WTC11 (cell line): ENCODE results near the gene TSC22D3. TPM values are rescaled to one million over a fixed set of nuclear protein-coding genes. Genes with fewer than 3 reads are reported as not detected.

ENCODE experiments used
- ATAC-seq: fragments of 200-7000 bp; cut with Tn5 transposase; 2 replicates; pipeline ENCODE4 v1.10.0; 2021; ENCODE audit warnings: mild to moderate bottlenecking, moderate library complexity
- CTCF ChIA-PET: fragments of 300-600 bp; sonication (Branson Sonifier 250); formaldehyde crosslinking; loops from one replicate; lab custom pipeline; 2021; ENCODE audit warnings: antibody characterized with exemption; lab: Charles Lee
- POLR2A ChIA-PET: fragments of 350-600 bp; sonication (Branson Sonifier 250); formaldehyde crosslinking; loops from one replicate; lab custom pipeline; 2021; ENCODE audit warnings: antibody characterized with exemption; lab: Charles Lee
- DNase-seq: peaks from one replicate; pipeline ENCODE4 v3.0.0; 2021; ENCODE audit warnings: low spot score
- H3K27ac Mint-ChIP-seq: 2 replicates; pipeline ENCODE4 v1.8.0; 2021; ENCODE audit warnings: mixed read lengths
- H3K27me3 Mint-ChIP-seq: 2 replicates; pipeline ENCODE4 v1.8.0; 2021; ENCODE audit warnings: low read depth, mild to moderate bottlenecking, moderate library complexity, mixed read lengths
- H3K36me3 Mint-ChIP-seq: 2 replicates; pipeline ENCODE4 v1.8.0; 2021; ENCODE audit warnings: mixed read lengths
- H3K4me1 Mint-ChIP-seq: 2 replicates; pipeline ENCODE4 v1.8.0; 2022; ENCODE audit warnings: mixed read lengths
- H3K4me3 Mint-ChIP-seq: 2 replicates; pipeline ENCODE4 v1.8.0; 2021; ENCODE audit warnings: mild to moderate bottlenecking, moderate library complexity, mixed read lengths
- H3K9me3 Mint-ChIP-seq: 2 replicates; pipeline ENCODE4 v1.8.0; 2021; ENCODE audit warnings: mixed read lengths
- ATF2 ChIP-seq: sonication (generic); formaldehyde crosslinking; IDR thresholded peaks from 2 replicates; pipeline ENCODE4 v1.8.1; 2022; ENCODE audit warnings: low read depth, missing genetic modification reagents, borderline replicate concordance
- ATF3 ChIP-seq: sonication (generic); formaldehyde crosslinking; conservative IDR thresholded peaks from 2 replicates; pipeline ENCODE4 v1.8.1; 2022; ENCODE audit warnings: mild to moderate bottlenecking, missing genetic modification reagents
- CREB1 ChIP-seq: sonication (generic); formaldehyde crosslinking; IDR thresholded peaks from 2 replicates; pipeline ENCODE4 v1.8.0; 2023; ENCODE audit warnings: mild to moderate bottlenecking, missing genetic modification reagents
- CREM ChIP-seq: sonication (generic); formaldehyde crosslinking; IDR thresholded peaks from 2 replicates; pipeline ENCODE4 v1.8.1; 2022; ENCODE audit warnings: mild to moderate bottlenecking, missing genetic modification reagents, moderate library complexity
- ELF4 ChIP-seq: sonication (generic); formaldehyde crosslinking; IDR thresholded peaks from 2 replicates; pipeline ENCODE4 v1.8.1; 2022; ENCODE audit warnings: low read depth, mild to moderate bottlenecking, moderate library complexity, missing genetic modification reagents
- EMX1 ChIP-seq: fragments of 250-450 bp; sonication (Bioruptor Pico); IDR thresholded peaks from 2 replicates; pipeline ENCODE4 v1.8.0; 2021; ENCODE audit warnings: mild to moderate bottlenecking
- ESRRA ChIP-seq: sonication (generic); formaldehyde crosslinking; IDR thresholded peaks from 2 replicates; pipeline ENCODE4 v1.8.1; 2022; ENCODE audit warnings: mild to moderate bottlenecking, missing genetic modification reagents, borderline replicate concordance
- FOXK1 ChIP-seq: sonication (generic); formaldehyde crosslinking; IDR thresholded peaks from 2 replicates; pipeline ENCODE4 v1.8.0; 2022; ENCODE audit warnings: mild to moderate bottlenecking, moderate library complexity, missing genetic modification reagents
- GABPB1 ChIP-seq: sonication (generic); formaldehyde crosslinking; IDR thresholded peaks from 2 replicates; pipeline ENCODE4 v1.8.1; 2023; ENCODE audit warnings: mild to moderate bottlenecking, missing genetic modification reagents
- HMGA2 ChIP-seq: fragments of 250-450 bp; sonication (Bioruptor Pico); IDR thresholded peaks from 2 replicates; pipeline ENCODE4 v1.4.0; 2021; ENCODE audit warnings: mild to moderate bottlenecking, moderate library complexity
- NFATC4 ChIP-seq: fragments of 250-450 bp; sonication (Bioruptor Pico); IDR thresholded peaks from 2 replicates; pipeline ENCODE4 v1.9.0; 2021; ENCODE audit warnings: mild to moderate bottlenecking
- NR1H2 ChIP-seq: sonication (generic); formaldehyde crosslinking; IDR thresholded peaks from 2 replicates; pipeline ENCODE4 v1.9.0; 2021; ENCODE audit warnings: mild to moderate bottlenecking, moderate library complexity, missing genetic modification reagents
- PRRX2 ChIP-seq: fragments of 250-450 bp; sonication (Bioruptor Pico); IDR thresholded peaks from 2 replicates; pipeline ENCODE4 v1.8.0; 2021; ENCODE audit warnings: mild to moderate bottlenecking
- RELA ChIP-seq: sonication (generic); formaldehyde crosslinking; IDR thresholded peaks from 2 replicates; pipeline ENCODE4 v1.8.1; 2022; ENCODE audit warnings: missing genetic modification reagents, mild to moderate bottlenecking, borderline replicate concordance
- SOX15 ChIP-seq: fragments of 250-450 bp; sonication (Bioruptor Pico); IDR thresholded peaks from 2 replicates; pipeline ENCODE4 v1.9.0; 2021; ENCODE audit warnings: mild to moderate bottlenecking
- ZNF121 ChIP-seq: sonication (generic); formaldehyde crosslinking; IDR thresholded peaks from 2 replicates; pipeline ENCODE4 v1.8.0; 2023; ENCODE audit warnings: missing genetic modification reagents
- ZNF263 ChIP-seq: sonication (generic); formaldehyde crosslinking; IDR thresholded peaks from 2 replicates; pipeline ENCODE4 v1.8.1; 2022; ENCODE audit warnings: low read depth, mild to moderate bottlenecking, moderate library complexity, missing genetic modification reagents
- ZNF396 ChIP-seq: fragments of 250-450 bp; sonication (Bioruptor Pico); IDR thresholded peaks from 2 replicates; pipeline ENCODE4 v1.8.0; 2021; ENCODE audit warnings: mild to moderate bottlenecking, moderate library complexity, borderline replicate concordance
- ZNF416 ChIP-seq: fragments of 250-450 bp; sonication (Bioruptor Pico); IDR thresholded peaks from 2 replicates; pipeline ENCODE4 v1.9.0; 2021; ENCODE audit warnings: mild to moderate bottlenecking, inconsistent platforms
- ZSCAN18 ChIP-seq: fragments of 250-450 bp; sonication (Bioruptor Pico); IDR thresholded peaks from 2 replicates; pipeline ENCODE4 v2.1.2; 2022; ENCODE audit warnings: mild to moderate bottlenecking, moderate library complexity
- total RNA-seq: library from RNA; stranded (reverse); gene quantifications from 3 replicates; pipeline ENCODE4 v1.2.3, GENCODE V29; 2021
- TF ChIP-seq, protein P1 (sequence below): sonication (generic); formaldehyde crosslinking; IDR thresholded peaks from 2 replicates; pipeline ENCODE4 v1.8.0; 2023; ENCODE audit warnings: missing genetic modification reagents, mild to moderate bottlenecking, borderline replicate concordance
- TF ChIP-seq, protein P2 (sequence below): sonication (generic); formaldehyde crosslinking; IDR thresholded peaks from 2 replicates; pipeline ENCODE4 v1.8.1; 2022; ENCODE audit warnings: low read depth, mild to moderate bottlenecking, moderate library complexity, missing genetic modification reagents, borderline replicate concordance

Gene TSC22D3
- total RNA-seq, 1 experiment from 2014 or later, result 15.7 TPM

GRCh38 chrX:107709266-107709806 lies 66.3 kb downstream of the TSC22D3 start (continued):
- TF ChIP-seq, protein P1, sequence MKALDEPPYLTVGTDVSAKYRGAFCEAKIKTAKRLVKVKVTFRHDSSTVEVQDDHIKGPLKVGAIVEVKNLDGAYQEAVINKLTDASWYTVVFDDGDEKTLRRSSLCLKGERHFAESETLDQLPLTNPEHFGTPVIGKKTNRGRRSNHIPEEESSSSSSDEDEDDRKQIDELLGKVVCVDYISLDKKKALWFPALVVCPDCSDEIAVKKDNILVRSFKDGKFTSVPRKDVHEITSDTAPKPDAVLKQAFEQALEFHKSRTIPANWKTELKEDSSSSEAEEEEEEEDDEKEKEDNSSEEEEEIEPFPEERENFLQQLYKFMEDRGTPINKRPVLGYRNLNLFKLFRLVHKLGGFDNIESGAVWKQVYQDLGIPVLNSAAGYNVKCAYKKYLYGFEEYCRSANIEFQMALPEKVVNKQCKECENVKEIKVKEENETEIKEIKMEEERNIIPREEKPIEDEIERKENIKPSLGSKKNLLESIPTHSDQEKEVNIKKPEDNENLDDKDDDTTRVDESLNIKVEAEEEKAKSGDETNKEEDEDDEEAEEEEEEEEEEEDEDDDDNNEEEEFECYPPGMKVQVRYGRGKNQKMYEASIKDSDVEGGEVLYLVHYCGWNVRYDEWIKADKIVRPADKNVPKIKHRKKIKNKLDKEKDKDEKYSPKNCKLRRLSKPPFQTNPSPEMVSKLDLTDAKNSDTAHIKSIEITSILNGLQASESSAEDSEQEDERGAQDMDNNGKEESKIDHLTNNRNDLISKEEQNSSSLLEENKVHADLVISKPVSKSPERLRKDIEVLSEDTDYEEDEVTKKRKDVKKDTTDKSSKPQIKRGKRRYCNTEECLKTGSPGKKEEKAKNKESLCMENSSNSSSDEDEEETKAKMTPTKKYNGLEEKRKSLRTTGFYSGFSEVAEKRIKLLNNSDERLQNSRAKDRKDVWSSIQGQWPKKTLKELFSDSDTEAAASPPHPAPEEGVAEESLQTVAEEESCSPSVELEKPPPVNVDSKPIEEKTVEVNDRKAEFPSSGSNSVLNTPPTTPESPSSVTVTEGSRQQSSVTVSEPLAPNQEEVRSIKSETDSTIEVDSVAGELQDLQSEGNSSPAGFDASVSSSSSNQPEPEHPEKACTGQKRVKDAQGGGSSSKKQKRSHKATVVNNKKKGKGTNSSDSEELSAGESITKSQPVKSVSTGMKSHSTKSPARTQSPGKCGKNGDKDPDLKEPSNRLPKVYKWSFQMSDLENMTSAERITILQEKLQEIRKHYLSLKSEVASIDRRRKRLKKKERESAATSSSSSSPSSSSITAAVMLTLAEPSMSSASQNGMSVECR (CRISPR knock-in tag), result no peak
- TF ChIP-seq GABPB1 (CRISPR knock-in tag), result no peak

- no peaks in the 10 kb centered on the region; the same call in 1 of the 2 replicates for H3K27me3 Mint-ChIP-seq
- no peaks in the 10 kb centered on the region for H3K9me3 Mint-ChIP-seq
- ChIA-PET CTCF (interaction anchor here (0.6 to 2.6 kb wide), 2 partner anchors 36 to 111 kb away, joined by 3 to 9 read pairs; no protein-coding TSS in a partner anchor), POLR2A (no interaction called here)
- no peak for DNase-seq
- ATAC-seq, result no peak
- H3K27ac Mint-ChIP-seq, result no peak overlapping the region
- TF ChIP-seq RELA (CRISPR knock-in tag) (no peak), EMX1 (CRISPR knock-in tag) (no peak), CREB1 (no peak), ZNF416 (CRISPR knock-in tag) (no peak), FOXK1 (CRISPR knock-in tag) (no peak), ELF4 (no peak), ZNF121 (CRISPR knock-in tag) (no peak), ATF3 (no peak), ZNF263 (CRISPR knock-in tag) (no peak), ZSCAN18 (CRISPR knock-in tag) (no peak), NR1H2 (CRISPR knock-in tag) (no peak), ATF2 (CRISPR knock-in tag) (no peak), ESRRA (CRISPR knock-in tag) (no peak), HMGA2 (CRISPR knock-in tag) (no peak), ZNF396 (CRISPR knock-in tag) (no peak), SOX15 (CRISPR knock-in tag) (no peak), PRRX2 (no peak), CREM (no peak), NFATC4 (CRISPR knock-in tag) (no peak)
- TF ChIP-seq, protein P2, sequence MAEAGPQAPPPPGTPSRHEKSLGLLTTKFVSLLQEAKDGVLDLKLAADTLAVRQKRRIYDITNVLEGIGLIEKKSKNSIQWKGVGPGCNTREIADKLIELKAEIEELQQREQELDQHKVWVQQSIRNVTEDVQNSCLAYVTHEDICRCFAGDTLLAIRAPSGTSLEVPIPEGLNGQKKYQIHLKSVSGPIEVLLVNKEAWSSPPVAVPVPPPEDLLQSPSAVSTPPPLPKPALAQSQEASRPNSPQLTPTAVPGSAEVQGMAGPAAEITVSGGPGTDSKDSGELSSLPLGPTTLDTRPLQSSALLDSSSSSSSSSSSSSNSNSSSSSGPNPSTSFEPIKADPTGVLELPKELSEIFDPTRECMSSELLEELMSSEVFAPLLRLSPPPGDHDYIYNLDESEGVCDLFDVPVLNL (CRISPR knock-in tag), result no peak
- TF ChIP-seq, all 79 proteins: peak for 0
- H3K4me3 Mint-ChIP-seq, result no peak overlapping the region
- H3K4me1 Mint-ChIP-seq, result peaks cover 14% of the 10 kb centered on the region
- no peaks in the 10 kb centered on the region for H3K36me3 Mint-ChIP-seq
Measured at GRCh38 chrX:107708762-107709161, 66.8 kb downstream of the TSC22D3 start.
